K562 (cell line): ENCODE measurements around the gene MSRB3.

ENCODE experiments used
- POLR2A ChIP-seq: fragments of 450-650 bp; conservative IDR thresholded peaks from 2 replicates; pipeline ENCODE4 v1.6.1; 2016
- YY1 ChIP-seq, 3 experiments: IDR thresholded peaks; 2 replicates each; pipeline ENCODE4 v1.6.1; 2011; ENCODE audit warnings: low read length in 2 of 3, mild to moderate bottlenecking in 2 of 3, moderate library complexity in 2 of 3, borderline replicate concordance in 1 of 3, control low read depth in 1 of 3, low read depth in 1 of 3; ENCODE audit not compliant: insufficient read depth in 3 of 3, insufficient replicate concordance in 2 of 3, control insufficient read depth in 1 of 3, insufficient read length in 1 of 3; ENCODE audit errors: extremely low read depth in 1 of 3
- ZNF133 ChIP-seq: fragments of 250-450 bp; sonication (Bioruptor Pico); IDR thresholded peaks from 2 replicates; pipeline ENCODE4 v1.4.0; 2020; ENCODE audit warnings: mild to moderate bottlenecking
- ZNF175 ChIP-seq: fragments of 200-800 bp; sonication (Bioruptor generic); IDR thresholded peaks from 2 replicates; pipeline ENCODE4 v1.6.1; 2016; ENCODE audit warnings: low read depth, mild to moderate bottlenecking, missing genetic modification characterization, missing compliant biosample characterization
- ZNF224 ChIP-seq: sonication (generic); formaldehyde crosslinking; IDR thresholded peaks from 2 replicates; pipeline ENCODE4 v1.8.0; 2022; ENCODE audit warnings: mild to moderate bottlenecking, missing genetic modification reagents
- ZNF707 ChIP-seq: fragments of 250-450 bp; sonication (Bioruptor Pico); conservative IDR thresholded peaks from 2 replicates; pipeline ENCODE4 v1.8.0; 2022; ENCODE audit warnings: inconsistent platforms, mild to moderate bottlenecking, moderate library complexity
- TF ChIP-seq, protein P1 (sequence below), 3 experiments: IDR thresholded peaks in 2 of 3; conservative IDR thresholded peaks in 1 of 3; 2 replicates each; pipeline ENCODE4 v1.5.1; 2011 to 2012; ENCODE audit warnings: low read length in 3 of 3, mild to moderate bottlenecking in 3 of 3, control low read depth in 2 of 3, improper control_type of control experiment in 1 of 3, inconsistent platforms in 1 of 3, low read depth in 1 of 3, mixed read lengths in 1 of 3, moderate library complexity in 1 of 3; ENCODE audit not compliant: insufficient read depth in 2 of 3

DNA sequence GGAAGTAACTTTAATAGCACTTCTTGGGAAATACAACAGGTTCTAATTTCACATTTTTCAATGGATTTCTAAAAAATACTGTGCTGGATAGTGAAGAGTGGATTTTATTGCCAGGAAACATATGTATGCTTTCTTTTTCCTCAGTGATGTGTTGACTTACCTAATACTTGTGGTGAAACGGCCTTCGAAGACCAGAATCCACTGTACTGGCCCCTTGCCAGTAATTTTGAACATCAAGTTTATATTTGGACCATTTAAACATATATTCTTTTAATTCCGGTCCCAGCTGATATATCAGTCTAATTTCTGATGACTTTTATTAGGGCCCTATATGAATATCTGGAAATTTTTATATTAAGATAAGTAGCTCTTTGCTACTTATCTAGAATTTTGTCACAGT is 1.8 kb downstream of the MSRB3 start:
- TF ChIP-seq ZNF224 (CRISPR knock-in tag), result no peak
- TF ChIP-seq, protein P1, sequence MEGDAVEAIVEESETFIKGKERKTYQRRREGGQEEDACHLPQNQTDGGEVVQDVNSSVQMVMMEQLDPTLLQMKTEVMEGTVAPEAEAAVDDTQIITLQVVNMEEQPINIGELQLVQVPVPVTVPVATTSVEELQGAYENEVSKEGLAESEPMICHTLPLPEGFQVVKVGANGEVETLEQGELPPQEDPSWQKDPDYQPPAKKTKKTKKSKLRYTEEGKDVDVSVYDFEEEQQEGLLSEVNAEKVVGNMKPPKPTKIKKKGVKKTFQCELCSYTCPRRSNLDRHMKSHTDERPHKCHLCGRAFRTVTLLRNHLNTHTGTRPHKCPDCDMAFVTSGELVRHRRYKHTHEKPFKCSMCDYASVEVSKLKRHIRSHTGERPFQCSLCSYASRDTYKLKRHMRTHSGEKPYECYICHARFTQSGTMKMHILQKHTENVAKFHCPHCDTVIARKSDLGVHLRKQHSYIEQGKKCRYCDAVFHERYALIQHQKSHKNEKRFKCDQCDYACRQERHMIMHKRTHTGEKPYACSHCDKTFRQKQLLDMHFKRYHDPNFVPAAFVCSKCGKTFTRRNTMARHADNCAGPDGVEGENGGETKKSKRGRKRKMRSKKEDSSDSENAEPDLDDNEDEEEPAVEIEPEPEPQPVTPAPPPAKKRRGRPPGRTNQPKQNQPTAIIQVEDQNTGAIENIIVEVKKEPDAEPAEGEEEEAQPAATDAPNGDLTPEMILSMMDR (IDR thresholded peaks at IDR 0.05 in 2 of 3, conservative IDR thresholded peaks at IDR 0.05 in 1 of 3; ENCODE audit: insufficient read depth in 2 of 3, low read depth in 1 of 3, low read length in 3 of 3), result no peak
- TF ChIP-seq POLR2A, result no peak
- no peak for TF ChIP-seq ZNF175
- TF ChIP-seq ZNF133, result no peak
- TF ChIP-seq YY1 (IDR thresholded peaks at IDR 0.05; ENCODE audit: borderline replicate concordance in 1 of 3, control insufficient read depth in 1 of 3, extremely low read depth in 1 of 3, insufficient read depth in 3 of 3, insufficient read length in 1 of 3, insufficient replicate concordance in 2 of 3, low read depth in 1 of 3, low read length in 2 of 3), result no peak
- TF ChIP-seq ZNF707 (CRISPR knock-in tag), result no peak
